HG02642 (cell line): ENCODE data around the gene PRSS58.
A peak's percentile ranks its signal among the peaks of the same experiment; 100 is the strongest.

Experiments used
- ATAC-seq: cut with Tn5 transposase; IDR thresholded peaks from one replicate; pipeline ENCODE4 v1.9.1; 2021; ENCODE audit warnings: mild to moderate bottlenecking; ENCODE audit not compliant: unreplicated experiment, poor library complexity

The PRSS58 gene

GRCh38 chr7:142257958-142258357, at the start of gene PRSS58:
TSS of gene PRSS58 (minus strand) at chr7:142258058. CDS start at chr7:142257707, 351 bp downstream.
- ATAC-seq, result no peak

- ATAC-seq, result no peak
Observed at GRCh38 chr7:142307246-142307900, 49.5 kb upstream of the PRSS58 start.

GRCh38 chr7:142303650-142304049, 45.8 kb upstream of the PRSS58 start:
- ATAC-seq, result peak; percentile 46

- ATAC-seq, result no peak
Observed at GRCh38 chr7:142301923-142302550, 44.2 kb upstream of the PRSS58 start.

- no peak for ATAC-seq
Observed at GRCh38 chr7:142301299-142301698, 43.4 kb upstream of the PRSS58 start.

GRCh38 chr7:142300689-142301088, 42.8 kb upstream of the PRSS58 start:
- no peak for ATAC-seq

GRCh38 chr7:142299237-142299781, 41.5 kb upstream of the PRSS58 start:
- ATAC-seq, result no peak

- no peak for ATAC-seq
Observed at GRCh38 chr7:142298627-142299026, 40.8 kb upstream of the PRSS58 start.

- ATAC-seq, result no peak
Observed at GRCh38 chr7:142298009-142298408, 40.2 kb upstream of the PRSS58 start.

- no peak for ATAC-seq
Observed at GRCh38 chr7:142280263-142280662, 22.4 kb upstream of the PRSS58 start.

- ATAC-seq, result no peak
Observed at GRCh38 chr7:142279601-142280000, 21.7 kb upstream of the PRSS58 start.

- ATAC-seq, result no peak
Observed at GRCh38 chr7:142275028-142275427, 17.2 kb upstream of the PRSS58 start.

GRCh38 chr7:142272841-142273240, 15.0 kb upstream of the PRSS58 start:
- no peak for ATAC-seq

GRCh38 chr7:142263598-142264380, 5.9 kb upstream of the PRSS58 start:
- no peak for ATAC-seq

- no peak for ATAC-seq
Observed at GRCh38 chr7:142250705-142251104, 7.2 kb downstream of the PRSS58 start.

- ATAC-seq, result no peak
Observed at GRCh38 chr7:142249918-142250317, 7.9 kb downstream of the PRSS58 start.

- ATAC-seq, result no peak
Observed at GRCh38 chr7:142248166-142249160, 9.4 kb downstream of the PRSS58 start.

- ATAC-seq, result no peak
Observed at GRCh38 chr7:142243823-142244222, 14.0 kb downstream of the PRSS58 start.

GRCh38 chr7:142240546-142240945, 17.3 kb downstream of the PRSS58 start:
- ATAC-seq, result no peak

GRCh38 chr7:142231716-142232115, 26.1 kb downstream of the PRSS58 start:
- no peak for ATAC-seq
